NCI-H526 (cell line): ENCODE measurements around the gene SHISA7.
"Not testable (repeated sequence)": the region's sequence is repeated elsewhere in the genome, so short reads cannot be mapped to it uniquely, and the experiment has no call there.

Experiments
- DNase-seq, 2 experiments: peaks; one replicate each; lab custom pipeline; 2025; lab: John Stamatoyannopoulos, UW

SHISA7 gene

DNA sequence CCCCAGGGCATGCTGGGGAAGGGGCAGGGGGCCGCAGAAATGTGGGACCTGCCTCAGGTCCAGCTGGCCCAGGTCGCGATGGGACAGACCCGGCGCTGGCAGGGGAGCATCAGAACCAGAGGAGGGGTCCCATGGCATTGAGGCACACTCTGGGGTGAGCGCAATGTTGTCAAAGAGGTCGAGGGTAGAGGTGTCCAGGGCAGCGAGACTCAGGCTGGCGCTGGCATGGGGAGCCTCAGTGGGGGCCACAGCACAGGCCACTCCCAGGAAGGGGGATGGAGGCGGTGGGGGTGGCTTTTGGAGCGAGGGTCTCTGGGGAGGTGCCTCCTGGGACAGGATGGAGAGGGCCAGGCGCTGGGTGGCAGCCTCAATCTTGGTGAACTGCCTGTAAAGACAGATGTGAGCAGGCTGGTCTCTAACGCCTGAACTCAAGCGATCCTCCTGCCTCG is 20.5 kb upstream of the SHISA7 start:
- DNase-seq, result no peak

DNA sequence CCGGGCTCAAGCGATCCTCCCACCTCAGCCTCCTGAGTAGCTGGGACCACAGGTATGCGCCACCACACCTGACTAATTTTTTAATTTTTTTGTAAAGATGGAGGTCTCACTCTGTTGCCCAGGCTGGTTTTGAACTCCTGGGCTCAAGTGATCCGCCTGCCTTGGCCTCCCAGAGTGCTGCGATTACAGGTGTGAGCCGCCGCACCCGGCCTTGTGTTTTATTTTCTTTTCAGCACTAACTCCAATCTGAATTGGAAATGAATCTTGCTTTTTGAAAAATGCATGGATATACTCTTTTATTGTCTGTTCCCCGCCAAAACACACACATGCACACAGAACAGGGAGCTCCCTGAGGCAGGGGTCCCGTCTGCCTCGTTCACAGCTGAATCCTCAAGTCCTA is 19.6 kb upstream of the SHISA7 start:
- no peak for DNase-seq

DNA sequence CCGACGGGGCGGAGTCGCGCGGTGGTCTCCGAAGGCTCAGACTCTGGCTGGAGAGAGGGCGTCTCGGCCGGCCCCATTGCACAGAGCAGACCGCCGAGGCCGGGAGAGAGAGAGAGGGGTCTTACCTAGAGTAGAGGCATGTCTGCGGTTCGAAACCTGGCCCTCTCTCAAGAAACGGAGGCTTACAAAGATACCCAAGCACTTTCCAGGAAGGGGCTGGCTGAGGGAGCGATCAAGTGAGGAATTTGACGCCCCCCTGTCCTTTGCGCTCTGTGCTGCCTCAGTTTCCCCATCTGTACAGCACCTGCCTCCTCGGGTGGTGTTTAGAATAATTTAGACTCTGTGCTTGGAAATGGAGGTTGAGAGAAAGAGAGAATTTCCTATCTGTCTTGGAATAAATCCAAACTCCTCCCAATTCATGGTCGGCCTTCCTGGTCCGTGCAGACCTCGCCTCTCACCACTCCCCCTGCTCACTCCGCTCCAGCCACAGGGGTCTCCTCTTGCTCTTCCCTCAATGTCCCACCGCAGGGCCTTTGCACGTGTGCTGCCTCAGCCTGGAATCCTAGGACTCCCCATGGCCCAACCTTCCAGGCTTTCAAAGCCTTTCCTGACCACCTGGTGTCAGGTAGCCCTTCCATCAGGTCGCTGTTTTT is 19.0 kb upstream of the SHISA7 start:
- DNase-seq, result no peak

DNA sequence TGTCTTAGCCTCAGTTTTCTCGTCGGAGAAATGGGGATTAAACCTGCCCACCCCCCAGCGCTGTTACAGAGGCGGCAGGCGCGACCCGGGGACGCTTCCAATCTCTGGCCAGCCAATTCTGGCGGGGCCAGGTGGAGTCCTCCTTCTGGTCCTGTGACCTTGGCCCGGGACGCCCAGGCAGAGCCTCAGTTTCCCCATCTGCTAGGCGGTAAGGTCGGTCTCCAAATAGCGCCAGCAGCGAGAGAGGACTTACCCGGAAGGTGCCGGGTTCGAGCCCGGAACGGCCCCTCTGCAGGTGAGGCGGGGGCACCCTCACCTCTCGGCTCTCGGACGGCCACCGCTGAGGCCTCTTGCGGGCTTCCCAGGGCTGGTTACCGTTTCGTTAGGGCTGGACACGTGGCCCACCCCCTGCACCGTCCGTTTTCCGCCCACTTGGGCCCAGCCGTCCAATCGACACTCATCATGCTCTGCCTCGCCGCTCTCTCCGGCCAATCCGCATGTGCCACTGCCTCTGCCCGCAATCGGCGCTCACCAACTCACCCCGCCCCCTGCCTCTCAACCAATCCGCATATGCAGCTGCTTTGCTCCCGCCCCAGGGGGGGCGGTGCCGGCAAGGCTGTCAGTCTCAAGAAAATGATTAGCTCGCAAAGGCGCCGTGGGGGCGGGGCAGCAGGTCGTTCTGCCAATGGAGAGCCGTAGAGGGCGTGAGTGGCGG is 18.3 kb upstream of the SHISA7 start, which contains the start of gene ISOC2:
ISOC2 (minus strand) TSS at position 384 of the 715 bp plus-strand sequence. CDS start 5,156 bp downstream, outside the sequence.
- peak; percentile 99 to 100 for DNase-seq

DNA sequence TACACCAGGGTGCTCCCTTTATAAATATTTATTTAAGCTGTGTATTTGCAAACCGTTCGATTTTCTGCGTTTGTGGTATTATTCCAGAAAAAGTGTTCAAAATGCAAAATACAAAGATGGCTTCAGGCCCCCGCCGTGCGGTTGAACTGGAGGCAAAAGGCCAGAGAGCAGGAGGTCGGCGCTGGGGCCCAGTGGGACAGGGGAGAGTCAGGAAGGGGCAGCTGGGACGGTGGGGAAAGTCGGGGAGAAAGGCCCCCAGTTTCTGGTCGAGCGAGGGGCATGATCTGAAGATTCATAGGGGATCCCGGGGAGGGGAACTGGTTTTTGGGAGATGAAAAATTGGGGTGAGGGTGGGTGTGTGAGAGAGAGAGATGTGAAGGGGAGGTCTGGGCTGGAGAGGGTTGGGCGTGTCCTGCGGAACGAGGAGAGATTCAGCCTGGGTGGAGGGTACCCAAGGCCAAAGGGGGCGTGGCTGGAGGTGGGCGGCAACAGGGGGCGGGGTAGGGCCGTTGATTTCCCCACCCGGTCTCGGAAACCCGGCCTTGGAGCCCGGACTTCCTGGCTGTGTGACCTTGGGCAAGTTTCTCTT is 17.7 kb upstream of the SHISA7 start:
- peak; percentile 54 to 92 for DNase-seq

DNA sequence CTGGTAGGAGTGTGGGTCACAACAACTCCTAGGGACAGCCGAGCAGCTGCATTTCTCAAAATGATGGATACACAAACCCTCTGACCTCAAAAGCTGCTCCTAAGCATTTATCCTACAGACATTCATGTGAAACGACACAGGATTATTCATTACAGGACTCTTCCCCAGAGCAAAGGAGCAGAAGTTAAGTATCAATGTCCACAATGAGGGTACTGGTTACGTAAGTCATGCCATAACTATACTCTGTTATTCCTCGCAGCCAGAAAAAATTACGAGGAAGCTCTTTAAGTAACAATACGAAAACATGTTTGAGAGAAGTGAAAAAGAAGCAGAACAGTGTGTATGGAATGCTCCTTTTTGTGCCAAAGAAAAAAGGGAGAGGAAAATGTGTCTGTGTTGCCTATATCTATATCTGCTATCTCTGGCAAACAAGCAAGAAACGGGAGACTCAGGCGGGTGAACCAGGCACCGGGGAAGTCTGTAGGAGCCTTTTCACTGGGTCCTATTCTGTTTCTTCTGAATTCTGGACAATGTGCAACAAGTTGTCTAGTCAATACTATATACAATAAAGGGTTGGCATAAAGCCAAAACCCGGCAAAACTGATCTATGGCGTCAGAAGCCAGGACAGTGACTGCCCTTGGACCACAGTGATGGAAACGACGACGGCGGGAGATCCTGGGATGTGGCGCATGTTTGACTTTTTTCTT is 17.0 kb upstream of the SHISA7 start:
- DNase-seq, result no peak

DNA sequence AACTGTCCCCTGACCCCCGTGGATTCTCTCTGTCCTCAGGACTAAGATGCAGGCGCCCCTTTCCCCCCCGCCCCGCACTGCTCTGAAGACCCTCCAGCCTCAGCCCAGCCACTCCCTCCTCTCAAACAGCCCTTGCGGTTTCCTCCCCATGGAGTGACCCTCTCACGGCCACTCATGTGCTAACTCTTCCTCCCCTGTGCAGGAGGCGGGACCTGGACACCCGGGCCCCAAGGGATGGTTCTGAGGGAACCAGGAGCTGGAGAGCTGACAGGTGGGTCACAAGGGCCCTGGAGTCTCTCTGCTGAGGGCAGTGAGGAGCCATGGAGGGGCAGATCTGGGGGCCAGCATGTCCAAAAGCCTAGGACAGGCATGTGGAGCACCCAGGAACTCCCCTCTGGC is 16.4 kb upstream of the SHISA7 start:
- no peak for DNase-seq

DNA sequence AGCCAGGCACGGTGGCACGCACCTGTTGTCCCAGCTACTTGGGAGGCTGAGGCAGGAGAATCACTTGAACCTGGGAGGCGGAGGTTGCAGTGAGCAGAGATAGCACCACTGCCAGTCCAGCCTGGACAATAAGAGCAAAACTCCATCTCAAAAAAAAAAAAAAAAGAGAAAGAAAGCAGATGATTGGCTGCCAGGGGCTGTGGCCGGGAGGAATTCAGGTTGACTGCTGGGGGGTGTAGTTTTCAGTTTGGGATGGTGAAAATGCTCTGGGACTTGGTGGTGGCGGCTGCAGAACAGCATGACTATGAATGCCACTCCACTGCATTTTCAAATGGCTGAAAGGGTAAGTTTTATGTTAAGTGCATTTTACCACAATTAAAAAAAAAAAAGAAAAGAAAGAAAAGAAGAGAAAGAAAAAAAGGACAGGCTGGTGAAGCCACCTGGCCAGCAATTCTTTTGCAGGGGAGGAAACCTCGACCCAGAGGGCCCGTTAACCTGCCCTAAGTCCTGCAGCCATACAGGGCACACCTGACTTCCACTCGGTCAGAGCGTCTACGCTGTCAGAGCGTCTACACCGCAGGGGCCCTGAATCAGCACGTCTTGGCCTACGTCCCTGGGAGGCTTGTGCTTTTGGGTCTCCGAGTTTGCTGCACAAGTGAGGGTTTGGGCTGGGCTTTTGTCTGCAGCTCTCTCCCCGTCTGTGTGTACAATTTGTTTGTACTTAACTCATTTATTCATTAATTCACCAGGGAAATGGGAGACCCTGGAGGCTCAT is 14.8 kb upstream of the SHISA7 start:
- DNase-seq, result no peak

DNA sequence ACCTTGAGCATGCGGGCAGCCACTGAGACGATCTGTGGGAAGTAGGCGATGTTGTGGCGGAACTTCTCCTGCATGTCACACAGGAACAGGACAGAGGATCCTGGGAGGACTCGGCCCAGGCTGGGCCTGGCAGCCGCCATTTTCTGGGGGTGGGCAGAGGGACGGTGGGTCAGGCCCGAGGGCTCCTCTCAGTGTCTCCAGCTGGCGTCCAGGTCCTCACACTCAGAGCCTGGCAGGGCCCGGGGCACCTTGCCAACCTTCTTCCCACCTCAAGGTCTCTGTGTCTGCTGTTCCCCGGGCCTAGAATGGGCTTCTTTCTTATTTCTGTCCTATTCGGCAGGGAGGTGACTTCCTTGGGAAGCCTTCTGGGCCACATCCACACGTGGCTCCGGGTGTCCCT is 13.2 kb upstream of the SHISA7 start:
- DNase-seq, result no peak

DNA sequence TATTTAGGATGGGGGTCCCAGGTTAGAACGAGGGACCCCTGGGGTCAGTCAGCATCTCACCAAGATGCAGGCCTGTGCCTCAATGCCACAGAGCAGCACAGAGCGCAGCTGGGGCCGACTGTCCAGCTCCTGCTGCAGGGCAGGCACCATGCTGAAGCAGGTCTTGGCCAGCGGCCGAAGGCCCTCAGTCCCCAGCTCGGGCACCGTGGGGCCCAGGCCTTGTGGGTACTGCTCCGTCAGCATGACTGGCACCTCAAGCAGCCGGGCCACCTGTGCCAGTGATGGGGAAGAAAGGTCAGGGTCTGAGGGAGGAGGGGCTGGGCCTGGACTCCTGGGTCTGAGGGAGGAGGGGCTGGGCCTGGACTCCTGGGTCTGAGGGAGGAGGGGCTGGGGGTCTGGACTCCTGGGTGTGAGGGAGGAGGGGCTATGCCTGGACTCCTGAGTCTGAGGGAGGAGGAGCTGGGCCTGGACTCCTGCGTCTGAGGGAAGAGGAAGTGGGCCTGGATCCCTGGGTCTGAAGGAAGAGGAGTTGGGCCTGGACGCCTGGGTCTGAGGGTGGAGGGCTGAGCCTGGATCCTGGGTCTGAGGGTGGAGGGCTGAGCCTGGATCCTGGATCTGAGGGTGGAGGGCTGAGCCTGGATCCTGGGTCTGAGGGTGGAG is 12.6 kb upstream of the SHISA7 start:
- DNase-seq, result no peak

DNA sequence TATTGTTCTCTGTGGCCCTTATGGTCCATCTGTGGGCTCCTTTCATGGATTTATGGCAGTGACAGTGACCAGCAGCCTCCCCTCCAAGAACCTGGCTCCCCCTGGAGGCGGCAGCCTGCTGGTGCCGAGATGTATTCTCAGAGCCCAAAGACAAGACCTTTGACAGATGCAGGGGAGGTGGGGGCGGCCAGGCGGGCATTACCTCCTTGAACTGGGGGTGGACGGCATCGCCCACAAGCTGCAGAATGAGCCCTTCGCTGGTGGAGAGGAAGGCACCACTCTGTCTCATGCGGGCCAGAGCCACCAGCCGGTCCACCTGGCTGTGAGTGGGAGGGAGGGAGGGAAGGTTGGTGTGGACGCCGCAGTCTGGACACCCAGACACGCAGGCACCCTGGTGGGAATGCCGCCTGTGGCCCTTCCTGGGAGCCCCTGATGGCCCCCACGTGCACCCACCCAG is 11.7 kb upstream of the SHISA7 start:
- DNase-seq, result peak in 1 of 2 experiments; percentile 74

DNA sequence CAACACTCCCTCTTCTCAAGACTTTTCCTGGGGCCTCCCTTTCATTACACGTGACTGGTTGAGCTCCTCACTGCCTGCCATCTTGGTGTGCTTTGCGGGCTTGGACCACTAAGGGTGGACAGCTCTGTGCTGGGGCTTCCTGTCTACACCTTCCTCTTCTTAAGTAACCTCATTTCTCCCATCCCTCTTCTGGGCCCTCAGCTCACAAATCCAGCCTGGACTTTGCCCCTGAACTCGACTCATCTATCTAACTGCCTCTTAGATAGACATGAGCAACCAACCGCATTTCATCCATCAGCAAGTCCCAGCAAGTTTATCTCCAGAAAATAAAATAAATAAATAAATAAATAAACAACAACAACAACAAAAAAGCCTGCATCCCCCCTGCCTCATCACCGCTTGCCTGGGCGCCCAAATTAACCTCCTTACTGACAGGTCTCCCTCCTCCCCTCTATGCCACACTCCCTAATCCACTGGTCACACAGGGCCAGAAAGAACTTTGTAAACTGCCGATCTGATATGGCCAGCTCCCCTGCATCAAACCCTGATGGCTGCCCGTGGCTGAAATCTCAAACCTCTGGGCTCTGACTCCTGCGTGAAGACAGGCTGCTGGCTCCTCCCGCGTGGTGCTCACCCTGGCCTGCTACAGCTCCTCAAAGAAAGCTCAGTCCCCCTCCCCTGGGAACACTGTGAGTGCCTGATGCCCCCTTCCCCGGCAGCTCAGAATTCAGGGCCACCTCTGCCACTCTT is 10.6 kb upstream of the SHISA7 start:
- DNase-seq, result no peak

DNA sequence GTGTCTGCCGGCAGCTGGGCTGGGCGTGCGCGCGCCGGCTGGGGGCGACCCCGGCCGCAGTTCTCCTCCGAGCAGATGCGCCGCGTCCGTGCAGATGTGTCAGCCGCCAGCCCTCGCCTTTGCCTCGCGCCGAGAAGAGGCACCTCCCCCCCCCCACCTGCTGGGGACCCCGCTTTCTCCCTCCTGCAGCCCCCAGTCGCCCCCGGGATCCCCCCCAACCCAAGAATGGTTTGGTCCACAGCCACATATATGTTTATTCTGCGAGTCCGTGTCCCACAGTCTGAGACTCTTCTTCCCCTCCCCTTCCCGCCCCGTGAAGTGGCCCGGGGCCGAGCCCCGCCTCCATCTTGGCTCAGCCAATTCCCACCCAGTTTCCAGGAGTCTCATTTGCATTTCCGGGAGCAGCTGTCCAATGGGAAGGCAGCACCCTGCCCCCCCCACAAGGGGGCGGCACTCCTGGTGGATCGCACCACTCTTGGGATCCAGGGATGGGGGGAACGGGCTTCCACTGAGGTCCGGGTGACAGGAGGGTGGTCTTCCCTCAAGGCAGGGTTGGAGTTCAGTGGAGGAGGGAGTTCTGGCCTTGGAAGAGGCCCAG is 9.7 kb upstream of the SHISA7 start:
- peak; percentile 86 to 96 for DNase-seq

DNA sequence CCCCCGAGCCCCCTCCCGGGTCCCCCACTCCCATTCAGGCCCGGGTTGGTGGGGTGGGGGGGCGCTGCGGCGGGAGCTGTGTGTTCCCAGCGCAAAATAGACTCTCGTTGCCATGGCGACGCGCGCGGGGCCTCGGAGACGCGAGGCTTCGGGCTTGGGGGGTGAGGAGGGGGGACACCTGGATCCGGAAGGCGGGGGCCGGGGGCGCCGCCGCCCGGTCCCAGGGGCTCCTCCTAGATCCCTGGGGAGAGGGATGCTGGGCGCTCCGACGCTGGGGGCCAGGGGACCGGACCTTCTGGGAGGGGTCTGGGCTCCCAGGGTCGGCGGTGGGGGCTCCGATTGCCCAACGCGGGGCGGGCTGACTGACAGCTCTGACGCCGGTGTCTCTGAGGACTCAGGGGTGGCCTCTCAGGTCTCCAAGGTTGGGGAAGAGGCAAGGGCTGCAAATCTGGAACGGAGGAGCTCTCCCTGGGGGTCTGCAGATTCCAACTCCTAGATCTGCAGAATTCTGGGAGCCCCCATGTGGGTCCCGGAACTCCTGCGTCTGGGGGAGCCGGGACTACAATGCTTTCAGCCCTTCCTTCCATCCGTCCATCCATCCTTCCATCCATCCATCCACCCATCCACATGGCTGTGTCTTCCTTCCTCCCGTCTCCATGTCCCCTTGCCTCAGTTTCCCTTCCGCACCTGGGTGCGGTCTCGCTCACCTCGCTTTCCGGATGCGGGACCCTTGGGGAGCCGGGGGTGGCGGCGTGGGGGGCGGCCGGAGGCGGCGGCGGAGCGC is 9.1 kb upstream of the SHISA7 start:
- DNase-seq, result peak in 1 of 2 experiments; percentile 71

DNA sequence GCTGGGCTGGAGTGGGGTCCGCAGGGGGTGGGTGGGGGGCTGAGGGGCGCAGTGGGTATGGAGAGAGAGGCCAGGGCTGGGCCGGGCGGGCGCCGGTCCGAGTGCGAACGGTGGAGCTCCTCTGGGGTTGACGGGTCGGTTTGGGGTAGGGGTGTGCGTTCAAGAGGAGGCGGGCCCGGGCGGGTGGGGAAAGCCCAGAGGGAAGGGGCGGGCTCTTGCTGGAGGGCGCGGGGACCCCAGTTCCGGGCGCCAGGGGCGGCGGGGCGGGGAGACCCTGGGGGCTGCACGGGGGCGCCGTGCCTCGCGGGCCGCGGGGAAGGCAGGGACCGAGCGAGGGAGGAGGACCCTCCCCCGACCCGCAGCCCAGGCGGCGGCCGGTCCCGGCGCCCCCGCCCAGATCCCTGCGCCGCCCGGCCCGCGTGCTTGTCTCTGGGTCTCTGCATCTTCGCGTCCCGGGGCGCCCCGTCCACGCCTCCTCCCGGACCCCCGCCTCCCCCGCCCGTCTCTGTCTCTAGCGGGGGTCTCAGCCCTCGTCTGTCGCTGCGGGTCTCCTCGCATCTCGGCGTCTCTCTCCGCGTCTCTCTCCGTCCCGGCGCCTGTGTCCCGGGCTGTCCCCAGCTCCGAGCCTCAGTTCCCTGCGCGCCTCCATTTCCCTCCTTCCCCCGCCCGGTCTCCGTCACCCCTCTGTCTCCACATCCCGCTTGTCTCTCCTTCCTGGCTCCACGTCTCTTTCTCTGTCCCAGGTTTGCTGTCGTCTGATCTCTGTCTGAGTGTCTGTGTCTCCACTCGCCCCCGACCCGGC is 8.3 kb upstream of the SHISA7 start:
- DNase-seq, result peak in 1 of 2 experiments; percentile 71

DNA sequence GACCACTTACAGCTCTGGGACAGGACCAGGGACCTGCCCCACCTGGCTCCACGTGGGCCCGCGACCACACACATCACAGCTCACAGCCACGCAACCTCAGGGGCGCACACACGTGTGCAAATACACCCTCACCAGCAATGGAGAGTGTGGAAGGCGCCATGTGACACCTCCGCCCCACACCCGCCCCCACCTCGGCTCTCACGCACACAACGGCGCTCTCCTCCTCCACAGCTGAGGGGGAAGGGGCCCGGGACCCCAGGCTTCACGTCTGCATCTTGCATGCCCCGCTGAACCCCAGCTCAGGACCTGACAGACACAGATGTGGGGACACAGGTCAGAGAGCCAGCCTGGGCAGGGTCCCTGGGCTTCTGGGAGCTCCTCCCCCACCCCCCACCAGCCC is 6.4 kb upstream of the SHISA7 start:
- no peak for DNase-seq

DNA sequence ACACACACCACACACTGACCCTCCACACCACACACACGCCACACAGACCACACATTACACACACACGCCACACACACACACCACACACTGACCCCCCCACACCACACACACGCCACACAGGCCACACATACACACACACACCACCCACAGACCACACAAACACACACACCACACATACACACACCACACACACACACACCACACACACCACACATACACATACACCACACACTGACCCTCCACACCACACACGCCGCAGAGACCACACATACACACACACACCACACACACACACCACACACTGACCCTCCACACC is 5.0 kb upstream of the SHISA7 start:
- DNase-seq, result not testable (repeated sequence)

DNA sequence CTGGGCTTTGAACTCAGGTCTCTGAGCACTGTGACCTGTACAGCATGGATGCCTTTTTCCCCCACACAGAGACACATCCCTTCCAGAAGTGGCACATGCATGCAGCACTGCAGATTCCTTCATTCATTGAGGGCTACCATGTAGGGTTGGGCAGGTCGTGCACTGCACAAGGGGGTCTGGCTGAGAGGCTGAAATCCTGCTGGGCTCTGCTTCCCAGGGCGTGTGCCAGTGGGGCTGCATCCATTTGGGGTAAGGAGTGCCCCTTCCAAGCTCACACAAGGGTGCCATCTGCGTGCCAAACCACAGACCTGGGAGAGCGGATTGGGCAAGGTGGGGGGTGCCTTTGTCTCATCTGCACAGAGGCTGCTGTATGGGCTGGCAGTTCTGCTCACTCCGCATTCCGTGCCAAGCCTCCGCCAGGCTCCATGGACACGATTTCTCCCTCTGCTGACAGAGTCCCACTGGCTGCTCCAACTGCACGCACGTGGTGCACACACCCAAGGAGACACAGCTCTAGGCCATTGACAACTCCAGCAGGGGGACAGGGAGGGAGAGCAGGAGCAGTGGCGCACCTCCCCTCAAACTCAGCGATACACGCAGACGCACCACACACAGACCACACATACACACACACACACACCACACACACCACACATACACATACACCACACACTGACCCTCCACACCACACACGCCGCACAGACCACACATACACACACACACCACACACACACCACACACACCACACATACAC is 4.5 kb upstream of the SHISA7 start:
- DNase-seq, result peak; percentile 72 to 83
